Endothelial cell of umbilical vein (primary cell): ENCODE results near the gene PTH1R. TPM values are rescaled to one million over a fixed set of nuclear protein-coding genes. Genes with fewer than 3 reads are reported as not detected.

Experiments used
- BruUV-seq: library from RNA; stranded (reverse); fragments of 400-500 nt; replicated peaks from 2 replicates; lab custom pipeline; 2021; lab: Mats Ljungman, UMichigan
- CTCF ChIA-PET: fragments of 300-600, 350-600 bp; sonication (Branson Sonifier 250); formaldehyde crosslinking; loops from one replicate; lab custom pipeline; 2021; ENCODE audit warnings: antibody characterized with exemption, inconsistent platforms; lab: Charles Lee
- POLR2A ChIA-PET: fragments of 300-600, 350-600 bp; sonication (Branson Sonifier 250); formaldehyde crosslinking; loops from one replicate; lab custom pipeline; 2021; ENCODE audit warnings: antibody characterized with exemption, inconsistent platforms; lab: Charles Lee
- DNase-seq: peaks from one replicate; pipeline ENCODE4 v3.0.0-alpha.2; 2011; ENCODE audit warnings: low read depth, low spot score
- FAIRE-seq: peaks from 2 replicates; lab custom pipeline; 2011; peaks lifted over from hg19 to GRCh38; lab: Jason Lieb, UNC
- H2AFZ ChIP-seq: 2 replicates; pipeline ENCODE4 v1.6.0; 2012; ENCODE audit warnings: low read depth, low read length, control low read depth, inconsistent platforms
- H3K27ac ChIP-seq: 2 replicates; pipeline ENCODE4 v1.5.1; 2011; ENCODE audit warnings: low read depth, mild to moderate bottlenecking, control low read depth, low read length, moderate library complexity; ENCODE audit not compliant: insufficient read depth
- H3K27me3 ChIP-seq, 2 experiments: 2 replicates each; pipeline versions ENCODE4 v1.6.0 to v1.6.1; 2011; ENCODE audit warnings: low read length in 2 of 2, mixed read lengths in 1 of 2; ENCODE audit not compliant: control insufficient read depth in 2 of 2, insufficient read depth in 2 of 2
- H3K36me3 ChIP-seq, 2 experiments: 2 replicates in 1 of 2; 3 replicates in 1 of 2; pipeline ENCODE4 v1.5.1; 2011; ENCODE audit warnings: low read length in 2 of 2, mild to moderate bottlenecking in 1 of 2, moderate library complexity in 1 of 2; ENCODE audit not compliant: control insufficient read depth in 2 of 2, insufficient read depth in 2 of 2; ENCODE audit errors: extremely low read depth in 1 of 2
- H3K4me1 ChIP-seq: 3 replicates; pipeline ENCODE4 v1.5.1; 2011; ENCODE audit warnings: mild to moderate bottlenecking, low read length; ENCODE audit not compliant: control insufficient read depth, insufficient read depth; ENCODE audit errors: extremely low read depth
- H3K4me2 ChIP-seq: 2 replicates; pipeline ENCODE4 v1.6.1; 2011; ENCODE audit warnings: low read length, control low read depth, mixed read lengths; ENCODE audit not compliant: insufficient read depth
- H3K4me3 ChIP-seq, 3 experiments: fragments of 200-600 bp in 1 of 3; sonication (generic), shearing (Covaris generic) in 1 of 3; replicated peaks in 1 of 3; 2 replicates each; pipeline ENCODE4 v1.5.1; 2011 to 2016; ENCODE audit warnings: control low read depth in 3 of 3, low read length in 3 of 3, mild to moderate bottlenecking in 2 of 3, inconsistent platforms in 1 of 3, low read depth in 1 of 3, moderate library complexity in 1 of 3; ENCODE audit not compliant: insufficient read depth in 1 of 3
- H3K79me2 ChIP-seq: 2 replicates; pipeline ENCODE4 v1.6.0; 2012; ENCODE audit warnings: low read length, inconsistent platforms; ENCODE audit not compliant: control insufficient read depth, insufficient read depth
- H3K9ac ChIP-seq: replicated peaks from 2 replicates; pipeline ENCODE3; 2011; ENCODE audit warnings: low read length, control low read depth; ENCODE audit not compliant: insufficient read depth; ENCODE audit errors: extremely low read depth
- H3K9me1 ChIP-seq: replicated peaks from 3 replicates; pipeline ENCODE4 v1.6.0; 2011; ENCODE audit warnings: mild to moderate bottlenecking, low read length; ENCODE audit not compliant: control insufficient read depth, insufficient read depth; ENCODE audit errors: extremely low read depth
- H3K9me3 ChIP-seq: replicated peaks from 2 replicates; pipeline ENCODE4 v1.5.1; 2012; ENCODE audit warnings: low read length, inconsistent platforms; ENCODE audit not compliant: control insufficient read depth, insufficient read depth
- H4K20me1 ChIP-seq: replicated peaks from 2 replicates; pipeline ENCODE3; 2011; ENCODE audit warnings: mild to moderate bottlenecking, low read length; ENCODE audit not compliant: control insufficient read depth, insufficient read depth; ENCODE audit errors: extremely low read depth
- EZH2 ChIP-seq: IDR thresholded peaks from 2 replicates; pipeline ENCODE4 v1.6.1; 2012; ENCODE audit warnings: borderline replicate concordance, low read depth, mild to moderate bottlenecking, moderate library complexity, low read length, inconsistent platforms; ENCODE audit not compliant: severe bottlenecking
- FOS ChIP-seq: IDR thresholded peaks from 2 replicates; pipeline ENCODE4 v1.6.1; 2011; ENCODE audit warnings: mild to moderate bottlenecking, low read length, moderate library complexity, borderline replicate concordance; ENCODE audit not compliant: insufficient read depth
- GATA2 ChIP-seq: IDR thresholded peaks from 2 replicates; pipeline ENCODE4 v1.7.0; 2011; ENCODE audit warnings: low read depth, mild to moderate bottlenecking, moderate library complexity, mixed read lengths, low read length; ENCODE audit not compliant: insufficient read length, insufficient read depth
- JUN ChIP-seq: IDR thresholded peaks from 2 replicates; pipeline ENCODE4 v1.6.1; 2011; ENCODE audit warnings: borderline replicate concordance, low read depth; ENCODE audit not compliant: insufficient read length, insufficient read depth
- MYC ChIP-seq: IDR thresholded peaks from one replicate; pipeline ENCODE4 v1.6.1; 2011; ENCODE audit warnings: mild to moderate bottlenecking, low read depth, low read length
- POLR2A ChIP-seq: IDR thresholded peaks from 2 replicates; pipeline ENCODE4 v1.6.1; 2012; ENCODE audit warnings: low read depth, mild to moderate bottlenecking, control low read depth, low read length
- POLR2AphosphoS5 ChIP-seq: IDR thresholded peaks from 2 replicates; pipeline ENCODE4 v1.6.1; 2012; ENCODE audit warnings: low read depth, mild to moderate bottlenecking, control low read depth, low read length, moderate library complexity; ENCODE audit not compliant: insufficient read depth
- dilution Hi-C: fragments of 300-500 bp; cut with MboI; formaldehyde crosslinking; loops from one replicate; pipeline ENCODE4 v1.15.0; 2019; ENCODE audit warnings: low sequenced_read_pairs; ENCODE audit not compliant: extremely low pct_ligation_motif_present
- intact Hi-C: fragments of 100-400 bp; cut with micrococcal nuclease; formaldehyde crosslinking; loops from one replicate; pipeline ENCODE4 v1.10.0; 2022
- polyA plus RNA-seq, 4 experiments: library from polyadenylated mRNA; depleted of rRNA in 3 of 4; stranded (reverse) in 3 of 4; unstranded in 1 of 4; fragments of >200 nt; gene quantifications; 2 replicates each; pipeline versions ENCODE4 v1.2.1 to v1.2.3, GENCODE V29; 2011 to 2012; ENCODE audit warnings: missing spikeins in 1 of 4
- total RNA-seq: library from RNA; stranded (reverse); gene quantifications from 2 replicates; pipeline ENCODE4 v1.2.3, GENCODE V29; 2021
- TF ChIP-seq, protein P1 (sequence below): IDR thresholded peaks from 2 replicates; pipeline ENCODE4 v1.6.1; 2011; ENCODE audit not compliant: insufficient read depth, insufficient read length
- TF ChIP-seq, protein P2 (sequence below), 2 donors: IDR thresholded peaks; 1 replicate in 1 of 2; 2 replicates in 1 of 2; pipeline ENCODE4 v1.5.1; 2011; ENCODE audit warnings: low read length in 2 of 2, mild to moderate bottlenecking in 2 of 2, moderate library complexity in 2 of 2, control low read depth in 1 of 2, inconsistent platforms in 1 of 2, low read depth in 1 of 2; ENCODE audit not compliant: insufficient read depth in 1 of 2; ENCODE audit errors: extremely low read depth in 1 of 2

Gene PTH1R
- total and polyA plus RNA-seq, 2 donors (not counting 3 experiments of a cell fraction or from before 2014, with no cell fraction given): 0.08 to 0.46 TPM

DNA sequence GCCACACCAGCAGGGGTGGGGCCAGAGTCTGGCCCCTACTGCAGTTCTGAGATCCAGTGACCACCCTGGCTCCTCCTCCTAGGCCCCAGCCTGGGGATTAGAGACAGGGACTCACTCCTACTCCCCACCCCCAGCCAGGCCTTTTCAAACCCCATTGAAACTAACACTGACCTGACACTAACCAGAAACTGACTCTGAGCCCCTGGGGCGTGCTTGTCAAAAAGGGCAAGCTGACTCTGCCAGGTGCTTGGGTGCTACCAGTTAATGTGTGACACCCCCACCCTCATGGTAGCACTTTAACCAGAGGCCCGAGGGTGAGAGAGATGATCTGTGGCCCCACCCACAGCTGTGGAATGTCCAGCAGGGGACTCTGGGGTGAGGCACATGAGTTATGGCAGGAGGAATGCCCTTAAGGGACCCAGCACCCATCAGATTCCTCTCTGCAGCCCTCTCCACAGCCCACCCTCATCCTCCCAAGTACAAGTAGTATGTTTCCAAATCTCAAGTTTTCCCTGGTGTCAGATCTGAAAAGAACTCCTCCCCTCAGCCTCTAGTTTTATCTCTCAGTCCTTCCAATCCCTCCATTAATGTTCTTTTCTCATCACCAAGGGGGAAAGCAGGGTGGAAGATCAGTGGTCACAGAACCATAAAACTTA, 1.4 kb downstream of the PTH1R start:
- Histone ChIP-seq H4K20me1 (no peaks in the 10 kb centered on the region), H3K4me3 (no peak overlapping the region), H3K9me1 (no peaks in the 10 kb centered on the region), H3K9me3 (no peaks in the 10 kb centered on the region), H3K4me2 (no peak overlapping the region), H3K27ac (no peak overlapping the region), H3K27me3 (peaks cover 17 to 30% of the 10 kb centered on the region in 2 experiments), H3K36me3 (no peaks in the 10 kb centered on the region), H3K9ac (no peak overlapping the region), H2AFZ (no peak overlapping the region), H3K79me2 (no peaks in the 10 kb centered on the region), H3K4me1 (no peaks in the 10 kb centered on the region)
- DNase-seq (no peak), FAIRE-seq (no peak)
- ChIA-PET CTCF (interaction anchor here (1.4 kb wide), 1 partner anchor 11 kb away, joined by 3 read pairs; no protein-coding TSS in a partner anchor), POLR2A (no interaction called here)
- TF ChIP-seq POLR2AphosphoS5: no peak
- TF ChIP-seq, protein P1, sequence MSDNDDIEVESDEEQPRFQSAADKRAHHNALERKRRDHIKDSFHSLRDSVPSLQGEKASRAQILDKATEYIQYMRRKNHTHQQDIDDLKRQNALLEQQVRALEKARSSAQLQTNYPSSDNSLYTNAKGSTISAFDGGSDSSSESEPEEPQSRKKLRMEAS: no peak
- no peak for TF ChIP-seq GATA2
- TF ChIP-seq MYC: no peak
- BruUV-seq: no TSS peak
- dilution Hi-C loops: no loop called here
- intact Hi-C loops: no loop called here

DNA sequence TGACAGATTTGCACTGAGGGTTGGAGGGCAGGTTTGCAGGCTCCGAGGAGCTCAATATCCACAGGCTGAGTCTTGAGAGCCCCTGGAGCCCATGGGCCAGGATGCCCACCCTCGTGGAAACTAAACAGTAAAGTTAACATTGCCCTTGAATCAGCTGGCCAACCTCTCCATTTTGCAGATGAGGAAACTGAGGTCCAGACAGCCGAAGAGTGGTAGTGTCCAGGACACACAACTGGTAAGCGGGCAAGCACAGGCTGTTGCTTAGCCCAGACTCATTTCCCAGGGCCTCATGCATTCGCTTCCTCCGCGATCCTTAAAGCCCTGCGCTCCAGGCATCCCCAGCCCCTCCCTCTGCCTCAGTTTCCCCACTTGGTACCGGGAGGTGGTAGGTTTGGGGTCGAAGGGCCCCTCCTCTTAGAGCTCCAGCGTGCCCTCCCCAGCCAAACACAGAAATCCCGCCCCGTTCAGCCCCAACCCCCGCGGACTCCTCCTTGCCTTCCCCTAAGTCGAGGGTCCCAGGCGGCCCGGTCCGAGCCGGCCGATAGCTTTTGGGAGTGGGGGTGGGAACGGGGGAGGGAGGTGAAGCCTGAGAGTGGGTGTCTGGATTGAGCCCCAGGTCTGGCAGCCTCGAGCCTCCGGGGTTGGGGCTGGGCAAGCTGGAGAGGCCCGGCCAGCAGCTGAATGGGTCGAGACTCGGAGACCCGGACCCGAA, 3.5 kb downstream of the PTH1R start:
- Histone ChIP-seq H3K4me3 (no peak overlapping the region), H3K4me1 (no peaks in the 10 kb centered on the region), H3K27ac (no peak overlapping the region), H3K9me3 (no peaks in the 10 kb centered on the region), H3K36me3 (no peaks in the 10 kb centered on the region), H2AFZ (no peak overlapping the region), H4K20me1 (no peaks in the 10 kb centered on the region), H3K9ac (no peak overlapping the region), H3K4me2 (no peak overlapping the region), H3K27me3 (peaks cover 30 to 44% of the 10 kb centered on the region in 2 experiments), H3K79me2 (no peaks in the 10 kb centered on the region), H3K9me1 (no peaks in the 10 kb centered on the region)
- intact Hi-C loops: loop anchor here (2.0 kb wide), 1 partner anchor 14 kb away; no protein-coding TSS in a partner anchor
- ChIA-PET CTCF (interaction anchor here (1.0 to 1.4 kb wide), 2 partner anchors 9 to 21 kb away, joined by 3 read pairs; no protein-coding TSS in a partner anchor), POLR2A (no interaction called here)
- dilution Hi-C loops: no loop called here
- FAIRE-seq (no peak), DNase-seq (no peak)
- no peak for TF ChIP-seq POLR2AphosphoS5
- TF ChIP-seq, protein P1: no peak
- TF ChIP-seq POLR2A: no peak
- no peak for TF ChIP-seq JUN
- TF ChIP-seq GATA2: no peak
- TF ChIP-seq MYC: no peak
- TF ChIP-seq FOS: no peak
- TF ChIP-seq EZH2: no peak
- TF ChIP-seq, protein P2, sequence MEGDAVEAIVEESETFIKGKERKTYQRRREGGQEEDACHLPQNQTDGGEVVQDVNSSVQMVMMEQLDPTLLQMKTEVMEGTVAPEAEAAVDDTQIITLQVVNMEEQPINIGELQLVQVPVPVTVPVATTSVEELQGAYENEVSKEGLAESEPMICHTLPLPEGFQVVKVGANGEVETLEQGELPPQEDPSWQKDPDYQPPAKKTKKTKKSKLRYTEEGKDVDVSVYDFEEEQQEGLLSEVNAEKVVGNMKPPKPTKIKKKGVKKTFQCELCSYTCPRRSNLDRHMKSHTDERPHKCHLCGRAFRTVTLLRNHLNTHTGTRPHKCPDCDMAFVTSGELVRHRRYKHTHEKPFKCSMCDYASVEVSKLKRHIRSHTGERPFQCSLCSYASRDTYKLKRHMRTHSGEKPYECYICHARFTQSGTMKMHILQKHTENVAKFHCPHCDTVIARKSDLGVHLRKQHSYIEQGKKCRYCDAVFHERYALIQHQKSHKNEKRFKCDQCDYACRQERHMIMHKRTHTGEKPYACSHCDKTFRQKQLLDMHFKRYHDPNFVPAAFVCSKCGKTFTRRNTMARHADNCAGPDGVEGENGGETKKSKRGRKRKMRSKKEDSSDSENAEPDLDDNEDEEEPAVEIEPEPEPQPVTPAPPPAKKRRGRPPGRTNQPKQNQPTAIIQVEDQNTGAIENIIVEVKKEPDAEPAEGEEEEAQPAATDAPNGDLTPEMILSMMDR (IDR thresholded peaks at IDR 0.05; ENCODE audit: extremely low read depth in 1 of 2, insufficient read depth in 1 of 2, low read depth in 1 of 2, low read length in 2 of 2): no peak
- BruUV-seq: no TSS peak
